HPDE6-E6E7 (cell line): Measurements from ENCODE around the gene NAA50.

Experiments
- DNase-seq: peaks from one replicate; pipeline ENCODE4 v3.0.0; 2011; ENCODE audit warnings: missing footprints; ENCODE audit errors: extremely low spot score

Gene NAA50

GRCh38 chr3:113745756-113746547 is at the start of gene NAA50:
NAA50 (minus strand) TSS chr3:113746249; CDS start chr3:113745949, 300 bp downstream.
- peak; percentile 80 for DNase-seq

DNA sequence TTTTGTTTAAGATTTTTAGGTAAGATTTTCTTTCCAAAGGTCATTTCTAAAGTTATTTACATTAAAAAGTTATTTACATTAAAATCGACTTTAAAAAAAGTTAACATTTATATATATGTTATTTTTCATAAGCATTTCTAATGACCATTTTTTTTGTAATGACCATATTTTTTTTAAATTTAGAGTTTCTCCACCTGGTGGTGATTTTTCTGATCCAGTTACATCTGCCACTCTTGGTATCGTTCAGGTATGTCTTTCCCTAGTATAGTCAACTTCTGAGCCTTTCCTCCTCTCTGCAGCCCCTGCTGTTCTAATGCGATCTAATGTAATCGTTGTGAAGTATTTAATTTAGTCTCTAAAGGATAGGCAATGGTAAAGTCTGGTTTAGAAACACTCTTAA is 49.6 kb upstream of the NAA50 start:
- no peak for DNase-seq

- no peak for DNase-seq
These were observed 48.5 kb upstream of the NAA50 start for GRCh38 chr3:113794526-113794925.

DNA sequence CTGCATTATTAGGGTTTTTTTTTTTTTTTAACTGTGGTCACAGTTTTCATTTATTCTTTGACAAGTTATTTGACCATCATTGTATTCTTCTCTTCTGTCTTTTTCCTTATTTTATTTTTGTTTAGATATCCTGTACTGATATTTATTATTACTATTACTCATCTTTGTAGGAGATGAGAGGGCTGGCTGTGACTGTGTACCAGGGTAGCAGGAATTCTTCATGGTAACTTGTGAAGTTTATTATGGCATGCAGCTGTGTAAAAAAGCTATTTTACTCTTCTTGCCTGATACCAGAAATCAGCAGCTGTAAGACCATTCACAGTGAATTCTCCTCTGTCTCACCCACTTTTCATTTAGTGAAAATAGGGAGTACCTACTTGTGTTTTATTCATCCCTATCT is 45.3 kb upstream of the NAA50 start:
- DNase-seq = no peak

- DNase-seq = no peak
These were observed 37.9 kb upstream of the NAA50 start for GRCh38 chr3:113783980-113784379.

DNA sequence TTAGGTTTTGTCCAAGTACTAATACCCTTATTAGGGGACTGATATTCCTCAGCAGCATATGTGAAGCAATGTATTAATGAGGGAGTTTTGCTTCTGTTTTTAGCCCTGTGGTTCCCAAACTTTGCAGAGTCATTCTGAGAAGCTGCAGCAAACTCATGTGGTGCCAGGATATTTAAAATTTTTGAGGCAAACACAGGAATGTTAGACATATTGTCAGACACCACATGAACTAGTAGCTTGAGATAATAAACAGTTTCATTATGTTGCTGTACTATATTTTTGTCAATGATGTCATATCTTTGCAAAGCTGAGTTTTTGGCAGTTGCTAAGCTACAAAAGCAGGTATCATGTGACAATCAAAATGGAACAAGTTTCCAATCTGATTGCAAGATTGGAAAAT is 37.4 kb upstream of the NAA50 start:
- no peak for DNase-seq

DNA sequence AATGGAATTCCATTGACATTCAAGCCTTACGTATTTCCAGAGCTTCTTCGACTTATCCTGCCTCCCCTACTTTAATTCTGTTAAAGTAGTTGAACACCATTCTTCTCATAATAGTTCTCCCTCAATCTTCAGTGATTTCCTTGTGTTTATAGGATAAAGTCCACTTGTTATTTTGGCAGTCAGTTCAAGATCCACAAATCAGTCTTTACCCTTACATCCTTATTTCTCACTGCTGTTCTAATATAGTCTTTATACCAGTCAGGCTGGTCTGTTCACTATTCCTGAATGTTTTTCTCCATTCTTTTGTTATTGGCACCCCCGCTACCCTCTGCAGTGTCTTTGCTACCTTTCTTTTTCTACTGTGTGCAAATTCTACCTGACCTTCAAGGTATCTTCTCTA is 30.5 kb upstream of the NAA50 start:
- no peak for DNase-seq

DNA sequence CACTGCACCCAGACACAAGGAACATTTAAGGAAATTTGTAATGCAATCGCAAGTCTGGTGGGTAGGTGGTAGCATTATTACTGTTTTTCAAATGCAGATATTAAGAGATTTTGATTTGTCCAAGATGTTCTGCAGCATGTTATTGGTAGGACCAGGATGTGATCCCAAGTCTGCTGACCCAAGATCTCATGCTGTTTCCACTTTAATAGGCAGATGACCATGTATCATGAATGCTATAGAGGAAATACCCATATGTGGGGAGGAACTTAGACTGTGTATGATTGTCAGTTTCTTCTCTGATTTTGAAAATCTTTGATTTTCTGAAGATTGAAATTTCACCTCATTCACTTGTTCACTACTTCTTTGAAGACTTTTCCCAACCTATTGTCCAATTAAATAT is 29.5 kb upstream of the NAA50 start:
- DNase-seq = no peak

GRCh38 chr3:113773381-113773780 is 27.3 kb upstream of the NAA50 start:
- no peak for DNase-seq

DNA sequence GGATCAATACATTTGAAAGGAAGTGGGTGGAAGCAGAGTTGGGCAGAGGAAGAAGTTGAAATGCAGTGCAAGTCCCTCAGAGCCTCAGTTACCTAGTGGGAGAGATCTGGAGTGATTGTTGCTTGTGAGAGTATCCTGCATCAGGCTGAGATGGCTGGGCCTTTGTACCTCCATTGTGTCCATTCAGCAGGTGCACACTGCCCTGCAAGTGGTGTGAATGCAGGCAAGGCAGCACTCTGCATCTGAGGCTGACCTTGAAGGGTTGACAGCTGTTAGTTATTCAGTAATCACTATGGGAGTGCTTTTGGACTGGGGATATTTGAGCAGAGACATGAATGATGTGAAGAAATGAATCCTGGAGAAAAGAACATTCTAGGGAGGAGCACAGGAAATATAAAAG is 25.9 kb upstream of the NAA50 start:
- DNase-seq = no peak

- peak; percentile 47 for DNase-seq
These were observed 23.5 kb upstream of the NAA50 start for GRCh38 chr3:113769551-113769950.

- no peak for DNase-seq
These were observed 18.6 kb upstream of the NAA50 start for GRCh38 chr3:113764698-113765097.

- DNase-seq = no peak
These were observed 12.5 kb upstream of the NAA50 start for GRCh38 chr3:113758389-113759024.

DNA sequence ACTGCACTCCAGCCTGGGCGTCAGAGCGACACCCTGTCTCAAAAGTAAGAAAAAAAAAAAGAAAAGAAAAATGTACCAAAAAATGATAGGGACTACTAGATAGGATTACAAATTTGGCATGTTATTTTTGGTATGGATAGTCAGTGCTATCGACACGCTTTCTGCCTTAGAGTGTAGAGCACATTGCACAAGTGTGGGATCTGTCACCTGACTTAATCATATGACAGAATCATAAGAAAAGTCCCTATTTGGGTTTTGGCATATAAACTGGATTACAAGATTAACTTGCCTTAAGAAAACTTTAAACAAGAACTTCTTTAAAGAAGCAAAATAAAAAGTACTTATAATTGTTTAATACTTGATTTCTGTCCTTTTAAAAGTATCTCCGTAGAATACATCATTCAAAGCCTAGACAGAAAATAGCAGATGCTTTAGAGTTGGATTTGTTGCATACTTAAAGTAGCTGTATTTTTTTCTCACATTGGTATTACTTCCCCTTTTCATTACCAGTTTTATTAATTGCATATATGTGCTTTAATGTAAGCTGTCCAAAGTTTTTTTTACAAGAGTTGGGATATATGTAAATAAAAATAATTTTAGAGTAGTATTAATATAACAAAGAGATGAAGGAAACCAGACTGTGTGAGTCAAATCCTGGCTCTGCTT is 8.6 kb upstream of the NAA50 start:
- DNase-seq = no peak

- DNase-seq = no peak
These were observed 7.4 kb upstream of the NAA50 start for GRCh38 chr3:113753376-113753985.

DNA sequence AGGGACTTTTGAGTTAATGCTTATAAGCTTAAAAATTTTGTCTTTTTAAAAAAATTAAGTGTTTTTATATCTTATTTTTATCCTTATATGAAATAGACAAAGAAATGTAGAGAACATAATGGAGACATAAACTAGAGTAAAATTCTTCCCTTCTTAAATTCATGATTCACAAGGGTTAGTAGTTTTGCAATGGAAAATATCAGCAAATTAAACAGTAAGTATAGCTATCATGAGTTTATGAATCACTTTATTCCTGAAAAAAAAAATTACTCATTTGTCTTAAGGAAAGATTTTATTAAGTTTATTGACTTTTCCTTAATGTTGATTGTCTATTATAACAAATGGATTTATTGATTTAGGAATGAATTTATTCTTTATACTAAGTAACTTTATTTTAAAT is 5.1 kb upstream of the NAA50 start:
- DNase-seq = no peak

DNA sequence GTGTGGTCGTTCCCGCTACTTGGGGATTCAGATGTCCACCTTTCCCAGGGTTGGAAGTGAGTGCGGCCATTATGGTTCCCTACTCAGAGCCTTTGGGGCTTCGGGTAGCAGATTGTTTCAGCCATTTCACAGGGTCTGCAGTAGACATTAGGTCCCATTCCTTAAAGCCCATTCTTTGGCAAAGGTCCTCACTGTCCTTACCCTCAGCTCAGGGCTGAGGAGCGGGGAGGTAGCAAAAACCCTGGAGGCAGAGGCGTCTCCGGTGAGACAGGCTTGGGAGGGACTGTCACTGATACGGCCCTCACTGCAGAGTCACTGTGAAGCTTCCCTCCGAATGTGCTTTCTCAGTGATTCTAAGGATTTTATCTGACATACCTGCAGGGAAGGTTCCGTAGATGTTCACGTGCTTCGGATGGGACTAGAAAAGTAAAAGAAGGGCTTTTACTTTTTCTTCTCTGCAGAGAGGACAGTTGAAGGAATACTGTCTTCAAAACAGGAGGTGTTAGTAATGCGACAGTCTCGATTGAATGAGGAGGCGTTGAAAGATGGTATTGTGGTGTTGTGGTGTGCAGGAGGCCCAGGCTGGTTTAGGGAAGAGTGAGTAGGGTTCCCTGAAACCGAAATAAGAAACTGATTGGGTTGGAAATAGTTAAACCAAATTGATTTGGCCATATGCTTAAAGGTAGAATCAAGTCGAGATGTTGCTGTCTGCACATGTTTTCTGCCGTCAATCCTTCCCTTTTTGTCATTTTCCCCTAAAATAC is 1.4 kb upstream of the NAA50 start:
- peak; percentile 10 for DNase-seq

DNA sequence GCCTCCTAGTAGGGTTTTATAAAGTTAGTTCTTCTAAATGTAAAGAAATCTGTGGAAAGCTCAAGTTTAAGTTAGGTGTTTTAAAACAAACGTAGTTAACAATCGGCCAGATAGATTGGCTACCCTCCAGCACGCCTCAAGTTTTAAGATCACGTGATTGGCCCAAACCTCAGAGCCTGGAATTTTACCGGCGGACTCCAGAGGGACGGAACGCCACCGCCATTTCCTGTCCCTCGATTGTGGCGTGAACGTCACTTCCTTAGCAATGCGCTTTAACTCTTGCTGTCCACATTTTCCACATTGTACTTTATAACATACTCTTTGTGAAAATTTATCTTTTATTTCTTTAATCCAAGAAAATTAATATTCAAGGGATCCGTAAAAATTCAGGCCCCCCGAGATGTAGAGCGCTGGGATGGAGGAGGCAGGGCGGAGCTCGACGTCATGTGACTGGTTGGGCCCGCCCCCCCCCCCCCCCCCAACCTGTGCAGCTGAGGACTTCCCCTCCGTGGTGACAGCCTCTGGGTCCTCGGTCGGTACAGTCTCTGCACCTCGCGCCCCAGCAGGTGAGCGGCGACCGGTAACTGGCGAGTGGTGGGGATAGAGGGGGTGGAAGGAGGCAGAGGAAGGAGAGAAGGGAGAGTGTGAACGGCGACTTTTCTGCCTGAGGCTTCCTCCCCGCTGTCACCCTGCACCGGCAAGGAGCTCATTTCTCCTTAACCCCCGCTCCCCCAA is 666 bp upstream of the NAA50 start, which contains the start of gene ATP6V1A:
ATP6V1A (plus strand) TSS at position 488 of the 735 bp plus-strand sequence. CDS start 31,719 bp downstream, outside the sequence.
- peak; percentile 80 for DNase-seq

GRCh38 chr3:113744941-113745755 is 901 bp downstream of the NAA50 start:
- DNase-seq = peak; percentile 91
